Progenitor cell of endocrine pancreas (in vitro differentiated cells): ENCODE measurements around the gene C3orf20. TPM values are rescaled to one million over a fixed set of nuclear protein-coding genes. Genes with fewer than 3 reads are reported as not detected.
"Not testable (repeated sequence)": the region's sequence is repeated elsewhere in the genome, so short reads cannot be mapped to it uniquely, and the experiment has no call there.

Experiments used
- DNase-seq: peaks from one replicate; pipeline ENCODE4 v3.0.0; 2021; ENCODE audit warnings: low spot score; ENCODE audit not compliant: unreplicated experiment
- H3K27ac Mint-ChIP-seq: 2 replicates; pipeline ENCODE4 v1.8.0; 2021; ENCODE audit warnings: mild to moderate bottlenecking, moderate library complexity, mixed read lengths
- H3K27me3 Mint-ChIP-seq: 2 replicates; pipeline ENCODE4 v1.8.0; 2021; ENCODE audit warnings: mixed read lengths
- H3K36me3 Mint-ChIP-seq: 2 replicates; pipeline ENCODE4 v1.8.0; 2022; ENCODE audit warnings: mixed read lengths; ENCODE audit not compliant: insufficient read depth
- H3K4me1 Mint-ChIP-seq: 2 replicates; pipeline ENCODE4 v1.8.0; 2021; ENCODE audit warnings: low read depth, mixed read lengths
- H3K4me3 Mint-ChIP-seq: 2 replicates; pipeline ENCODE4 v1.8.0; 2021; ENCODE audit warnings: low read depth, mild to moderate bottlenecking, moderate library complexity, mixed read lengths
- H3K9me3 Mint-ChIP-seq: 2 replicates; pipeline ENCODE4 v1.8.0; 2021; ENCODE audit warnings: low read depth, mixed read lengths
- CTCF ChIP-seq: fragments of 200-600 bp; sonication (generic); IDR thresholded peaks from one replicate; pipeline ENCODE4 v1.5.0; 2021; ENCODE audit warnings: antibody characterized with exemption, mild to moderate bottlenecking; ENCODE audit not compliant: unreplicated experiment
- total RNA-seq: library from RNA; stranded (reverse); gene quantifications from 2 replicates; pipeline ENCODE4 v1.2.1, GENCODE V29; 2021

C3orf20 gene
- total RNA-seq, 1 donor from 2014 or later, result 0.19 TPM

GRCh38 chr3:14730703-14731382 is 55.9 kb downstream of the C3orf20 start:
- TF ChIP-seq CTCF, result no peak
- no peak overlapping the region for H3K27ac Mint-ChIP-seq

GRCh38 chr3:14740983-14741382 is 66.0 kb downstream of the C3orf20 start:
- Mint-ChIP-seq H3K4me1 (no peaks in the 10 kb centered on the region), H3K27me3 (peaks cover 24% of the 10 kb centered on the region), H3K4me3 (no peak overlapping the region), H3K9me3 (peaks cover 11% of the 10 kb centered on the region), H3K36me3 (no peaks in the 10 kb centered on the region), H3K27ac (no peak overlapping the region)
- TF ChIP-seq CTCF, result no peak
- no peak for DNase-seq

More at GRCh38 chr3:14730703-14731382, 55.9 kb downstream of the C3orf20 start:
- H3K4me1 Mint-ChIP-seq, result no peaks in the 10 kb centered on the region
- no peaks in the 10 kb centered on the region for H3K27me3 Mint-ChIP-seq
- DNase-seq, result no peak
- no peaks in the 10 kb centered on the region for H3K9me3 Mint-ChIP-seq
- H3K4me3 Mint-ChIP-seq, result no peak overlapping the region
- H3K36me3 Mint-ChIP-seq, result no peaks in the 10 kb centered on the region

GRCh38 chr3:14741510-14741909 is 66.6 kb downstream of the C3orf20 start:
- no peak overlapping the region for H3K27ac Mint-ChIP-seq
- H3K27me3 Mint-ChIP-seq, result peaks cover 27% of the 10 kb centered on the region
- DNase-seq, result no peak
- no peak overlapping the region for H3K4me3 Mint-ChIP-seq
- no peak for TF ChIP-seq CTCF
- no peaks in the 10 kb centered on the region for H3K4me1 Mint-ChIP-seq
- H3K9me3 Mint-ChIP-seq, result peaks cover 11% of the 10 kb centered on the region
- no peaks in the 10 kb centered on the region for H3K36me3 Mint-ChIP-seq

GRCh38 chr3:14744556-14744955 is 69.6 kb downstream of the C3orf20 start:
- Mint-ChIP-seq H3K27ac (no peak overlapping the region), H3K27me3 (peaks cover 33% of the 10 kb centered on the region), H3K4me3 (no peak overlapping the region), H3K9me3 (peaks cover 7% of the 10 kb centered on the region), H3K36me3 (no peaks in the 10 kb centered on the region), H3K4me1 (no peaks in the 10 kb centered on the region)
- DNase-seq, result no peak
- TF ChIP-seq CTCF, result no peak

- Mint-ChIP-seq H3K4me3 (no peak overlapping the region), H3K27ac (no peak overlapping the region), H3K36me3 (peaks cover 1% of the 10 kb centered on the region), H3K27me3 (peaks cover 29% of the 10 kb centered on the region), H3K4me1 (no peaks in the 10 kb centered on the region), H3K9me3 (peaks cover 9% of the 10 kb centered on the region)
- TF ChIP-seq CTCF, result no peak
- DNase-seq, result no peak
These were observed 75.7 kb downstream of the C3orf20 start for GRCh38 chr3:14750650-14751049.

- not testable (repeated sequence) for DNase-seq, H3K4me1 Mint-ChIP-seq, H3K9me3 Mint-ChIP-seq, H3K4me3 Mint-ChIP-seq, H3K36me3 Mint-ChIP-seq, H3K27ac Mint-ChIP-seq
- H3K27me3 Mint-ChIP-seq, result peaks cover 14% of the 10 kb centered on the region
These were observed 78.0 kb downstream of the C3orf20 start for GRCh38 chr3:14752979-14753378.
